ENCODE data around the gene TMEM14B.

The TMEM14B gene

DNA sequence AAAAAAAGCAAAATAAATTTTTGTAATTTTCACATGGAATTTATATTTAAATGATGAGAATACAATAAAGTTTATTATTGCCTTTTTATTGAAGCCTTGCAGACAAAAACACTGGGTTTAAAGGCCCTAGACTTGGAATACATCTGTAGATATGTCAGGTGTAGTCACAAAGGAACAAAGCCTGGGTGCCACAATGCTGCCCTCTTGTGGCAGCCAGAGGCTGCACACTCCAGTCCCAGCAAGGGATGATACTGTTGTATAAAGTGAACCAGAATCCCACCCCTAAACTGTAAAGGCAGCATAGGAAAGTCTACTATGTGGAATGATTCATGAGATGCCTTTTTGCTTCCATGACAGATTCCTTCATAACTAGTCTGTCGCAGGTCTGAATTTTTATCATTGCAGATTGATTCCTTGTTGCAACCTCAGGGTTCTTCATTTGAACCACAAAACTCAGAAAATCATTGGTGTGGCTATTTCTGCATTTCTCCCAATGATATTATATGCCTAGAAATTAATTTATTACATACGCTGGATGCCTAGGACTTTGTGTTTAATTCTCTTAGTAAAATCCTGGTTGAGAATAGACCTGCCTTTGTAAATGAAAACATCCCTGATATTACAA lies 53.7 kb downstream of the TMEM14B start:
- DNase-seq (ENCODE audit: low spot score) = peak; percentile 80
- POLR2A ChIA-PET (ENCODE audit: low non-redundant PET) = no interaction called here
- CTCF ChIA-PET = interaction anchor here (0.6 to 1.9 kb wide), 5 partner anchors 53 to 723 kb away, joined by 3 to 7 read pairs (median 5); no protein-coding TSS in a partner anchor
- TF ChIP-seq, protein P1, sequence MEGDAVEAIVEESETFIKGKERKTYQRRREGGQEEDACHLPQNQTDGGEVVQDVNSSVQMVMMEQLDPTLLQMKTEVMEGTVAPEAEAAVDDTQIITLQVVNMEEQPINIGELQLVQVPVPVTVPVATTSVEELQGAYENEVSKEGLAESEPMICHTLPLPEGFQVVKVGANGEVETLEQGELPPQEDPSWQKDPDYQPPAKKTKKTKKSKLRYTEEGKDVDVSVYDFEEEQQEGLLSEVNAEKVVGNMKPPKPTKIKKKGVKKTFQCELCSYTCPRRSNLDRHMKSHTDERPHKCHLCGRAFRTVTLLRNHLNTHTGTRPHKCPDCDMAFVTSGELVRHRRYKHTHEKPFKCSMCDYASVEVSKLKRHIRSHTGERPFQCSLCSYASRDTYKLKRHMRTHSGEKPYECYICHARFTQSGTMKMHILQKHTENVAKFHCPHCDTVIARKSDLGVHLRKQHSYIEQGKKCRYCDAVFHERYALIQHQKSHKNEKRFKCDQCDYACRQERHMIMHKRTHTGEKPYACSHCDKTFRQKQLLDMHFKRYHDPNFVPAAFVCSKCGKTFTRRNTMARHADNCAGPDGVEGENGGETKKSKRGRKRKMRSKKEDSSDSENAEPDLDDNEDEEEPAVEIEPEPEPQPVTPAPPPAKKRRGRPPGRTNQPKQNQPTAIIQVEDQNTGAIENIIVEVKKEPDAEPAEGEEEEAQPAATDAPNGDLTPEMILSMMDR (conservative IDR thresholded peaks at IDR 0.05; ENCODE audit: low read depth) = peak; percentile 98
- H3K27ac ChIP-seq = no peak overlapping the region
